ENCODE results near the gene LCAT. TPM values are rescaled to one million over a fixed set of nuclear protein-coding genes. Genes with fewer than 3 reads are reported as not detected.
A peak's percentile ranks its signal among the peaks of the same experiment; 100 is the strongest.

The LCAT gene
- 40.9 and 121 TPM in 2 replicates for total RNA-seq (2011; cell fraction: chromatin; rRNA removed; ENCODE audit: low replicate concordance)
- 59.7 and 75.9 TPM in 2 replicates for total RNA-seq (2011; cell fraction: nucleolus; rRNA removed)
- total RNA-seq (2011; cell fraction: nucleoplasm; rRNA removed), result 41.1 and 47.6 TPM in 2 replicates
- total RNA-seq (2014; rRNA removed), result 6.8 and 9.0 TPM in 2 replicates
- total RNA-seq (2014; rRNA removed; fragmentation: Illumina TruSeq; extraction: Trizol), result 3.0 and 3.2 TPM in 2 replicates
- total RNA-seq (2015; rRNA removed; fragmentation: Illumina TruSeq; extraction: Trizol), result 4.1 and 4.5 TPM in 2 replicates
- total RNA-seq (2021), result 14.2 and 21.0 TPM in 2 replicates
- 6.7 and 14.9 TPM in 2 replicates for polyA plus RNA-seq (2011; rRNA removed)
- 9.5 and 10.8 TPM in 2 replicates for polyA plus RNA-seq (2011; cell fraction: cytosol; rRNA removed)
- polyA plus RNA-seq (2011; cell fraction: nucleus; rRNA removed), result 72.6 and 86.1 TPM in 2 replicates
- polyA plus RNA-seq (2012), result 14.1 and 15.5 TPM in 2 replicates
- 5.0 and 5.6 TPM in 2 replicates for polyA plus RNA-seq (2014; fragmentation: Illumina TruSeq; extraction: Trizol)
- polyA plus RNA-seq (2014; fragmentation: Nextera tagmentation; extraction: Ambion mirVana), result under 1 TPM; 0.46 to 0.94 TPM
- polyA plus RNA-seq (2014; rRNA removed), result 7.6 and 14.9 TPM in 2 replicates
- polyA minus RNA-seq (2011; rRNA and poly(A)+ RNA removed), result 1.5 and 2.2 TPM in 2 replicates
- 2.3 and 6.2 TPM in 2 replicates for polyA minus RNA-seq (2011; cell fraction: cytosol; rRNA and poly(A)+ RNA removed)
- polyA minus RNA-seq (2011; cell fraction: nucleus; rRNA and poly(A)+ RNA removed), result 8.9 and 10.0 TPM in 2 replicates
- percentile 55 among the genes with signal in this experiment for Bru-seq, nascent RNA
- percentile 50 among the genes with signal in this experiment for BruChase-seq, experiment 1, labeled RNA remaining after a 2-hour chase
- percentile 59 among the genes with signal in this experiment for BruChase-seq, experiment 2, labeled RNA remaining after a 6-hour chase
- long read RNA-seq, experiment 1, transcript LCAT-204 (5 exons, 1,240 nt), result major isoform, 8 of 25 reads
- long read RNA-seq, experiment 1, partial matches to known transcripts, result 6 of 25 reads
- long read RNA-seq, experiment 1, other reads (novel, unspliced or antisense), result 10 of 25 reads
- long read RNA-seq, experiment 2, partial matches to known transcripts, result 2 of 4 reads
- long read RNA-seq, experiment 2, other reads (novel, unspliced or antisense), result 0 of 4 reads
- long read RNA-seq, experiment 3, partial matches to known transcripts, result 0 of 1 reads
- long read RNA-seq, experiment 3, other reads (novel, unspliced or antisense), result 1 of 1 reads

GRCh38 chr16:67943619-67944504 lies at the start of gene LCAT:
TSS of gene LCAT (minus strand) at chr16:67944120. CDS start at chr16:67944101, 19 bp downstream.
- DNase-seq (ENCODE audit: extremely low read depth in 1 of 4, low spot score in 3 of 4) (peak; percentile 48 to 66 (median 59)), FAIRE-seq (no peak), ATAC-seq (peak; percentile 72)
- no peak within 1 kb of the TSS for H3K4me3 ChIP-seq
- peaks cover 79% of the 10 kb centered on the region; the same call in 2 of the 3 replicates for H3K36me3 ChIP-seq (ENCODE audit: control insufficient read depth, insufficient read depth, low read length)
- H3K9me3 ChIP-seq (replicated peaks; ENCODE audit: control insufficient read depth, insufficient read depth, low read depth, low read length), result no peaks in the 10 kb centered on the region; the same call in 1 of the 2 replicates
- intact Hi-C loops (cut with micrococcal nuclease), result no loop called here
- 57% methylated on average over 21 of the region's 23 CpGs for WGBS (ENCODE audit: insufficient coverage, low coverage, missing lambda C conversion rate)
- BruUV-seq (replicated peaks), result no TSS peak
- H3K4me2 ChIP-seq (ENCODE audit: insufficient read depth, low read length), result no peak within 1 kb of the TSS
- H3K9ac ChIP-seq (ENCODE audit: insufficient read depth in 1 of 2, low read depth in 2 of 2, low read length in 2 of 2), result peak within 1 kb of the TSS in 1 of 2 experiments; percentile 79; a peak in 2 of 4 replicates
- peaks cover 10 to 76% of the 10 kb centered on the region in 2 experiments; a peak in 4 of 5 replicates for H3K4me1 ChIP-seq (replicated peaks in 1 of 2; ENCODE audit: control insufficient read depth in 2 of 2, insufficient read depth in 2 of 2, low read length in 2 of 2)
- ChIA-PET CTCF (ENCODE audit: low intra/inter-chr PET ratio) (interaction anchor here (0.7 kb wide), 1 partner anchor 10 kb away, joined by 5 read pairs; no protein-coding TSS in a partner anchor), POLR2A (interaction anchor here (0.6 to 2.4 kb wide), 6 partner anchors 9 to 23 kb away, joined by 3 to 9 read pairs (median 6); no protein-coding TSS in a partner anchor)
- in situ Hi-C loops (cut with MboI), result no loop called here
- no peaks in the 10 kb centered on the region for H3K9me1 ChIP-seq (ENCODE audit: control insufficient read depth, insufficient read depth, low read length)
- H3K27me3 ChIP-seq (ENCODE audit: control insufficient read depth in 2 of 2, insufficient read depth in 2 of 2, low read length in 2 of 2), result no peaks in the 10 kb centered on the region
- no peak within 1 kb of the TSS for H2AFZ ChIP-seq (ENCODE audit: low read depth, low read length)
- peaks cover 16% of the 10 kb centered on the region; the same call in 1 of the 2 replicates for H4K20me1 ChIP-seq (replicated peaks; ENCODE audit: control insufficient read depth, insufficient read depth, low read length)
- no peaks in the 10 kb centered on the region for H3K79me2 ChIP-seq (ENCODE audit: control insufficient read depth, insufficient read depth, low read length)
- H3K27ac ChIP-seq (ENCODE audit: extremely low read depth, low read depth, low read length), result no peak within 1 kb of the TSS
- no peak for TF ChIP-seq BRD4 (IDR thresholded peaks at IDR 0.05)
- peak; percentile 10; the same call in 1 of the 2 replicates for TF ChIP-seq POLR2AphosphoS5 (IDR thresholded peaks at IDR 0.05; ENCODE audit: control insufficient read depth, insufficient read depth, low read depth, low read length)
- TF ChIP-seq, protein P1, sequence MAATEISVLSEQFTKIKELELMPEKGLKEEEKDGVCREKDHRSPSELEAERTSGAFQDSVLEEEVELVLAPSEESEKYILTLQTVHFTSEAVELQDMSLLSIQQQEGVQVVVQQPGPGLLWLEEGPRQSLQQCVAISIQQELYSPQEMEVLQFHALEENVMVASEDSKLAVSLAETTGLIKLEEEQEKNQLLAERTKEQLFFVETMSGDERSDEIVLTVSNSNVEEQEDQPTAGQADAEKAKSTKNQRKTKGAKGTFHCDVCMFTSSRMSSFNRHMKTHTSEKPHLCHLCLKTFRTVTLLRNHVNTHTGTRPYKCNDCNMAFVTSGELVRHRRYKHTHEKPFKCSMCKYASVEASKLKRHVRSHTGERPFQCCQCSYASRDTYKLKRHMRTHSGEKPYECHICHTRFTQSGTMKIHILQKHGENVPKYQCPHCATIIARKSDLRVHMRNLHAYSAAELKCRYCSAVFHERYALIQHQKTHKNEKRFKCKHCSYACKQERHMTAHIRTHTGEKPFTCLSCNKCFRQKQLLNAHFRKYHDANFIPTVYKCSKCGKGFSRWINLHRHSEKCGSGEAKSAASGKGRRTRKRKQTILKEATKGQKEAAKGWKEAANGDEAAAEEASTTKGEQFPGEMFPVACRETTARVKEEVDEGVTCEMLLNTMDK (IDR thresholded peaks at IDR 0.05; ENCODE audit: borderline replicate concordance, insufficient read depth, low read depth, low read length, poor library complexity, severe bottlenecking), result peak; percentile 32
- 0 out of 2 replicates have a peak, but pooled peaks have one; percentile 7 for TF ChIP-seq MYNN (IDR thresholded peaks at IDR 0.05)
- TF ChIP-seq MYNN (CRISPR knock-in tag; IDR thresholded peaks at IDR 0.05), result no peak
- peak; percentile 44 for TF ChIP-seq POLR2B (IDR thresholded peaks at IDR 0.05; ENCODE audit: low read depth, partially characterized antibody)
- TF ChIP-seq OTX1 (CRISPR knock-in tag; IDR thresholded peaks at IDR 0.05), result no peak
- TF ChIP-seq RBFOX2 (IDR thresholded peaks at IDR 0.05; ENCODE audit: low read depth, low read length), result peak; percentile 26; the same call in 1 of the 2 replicates
- TF ChIP-seq NFRKB (IDR thresholded peaks at IDR 0.05; ENCODE audit: low read depth), result no peak
- no peak for TF ChIP-seq SRSF1 (IDR thresholded peaks at IDR 0.05; ENCODE audit: low read depth, low read length)
- no peak for TF ChIP-seq ZNF384 (IDR thresholded peaks at IDR 0.05; ENCODE audit: low read depth, low read length)
- peak; percentile 32 for TF ChIP-seq ZNF121 (CRISPR knock-in tag; conservative IDR thresholded peaks at IDR 0.05)
- TF ChIP-seq RAD21 (CRISPR knock-in tag; conservative IDR thresholded peaks at IDR 0.05 in 1 of 2, IDR thresholded peaks at IDR 0.05 in 1 of 2), result peak in 1 of 2 experiments; percentile 15; a peak in 1 of 4 replicates
- no peak for TF ChIP-seq ERF (CRISPR knock-in tag; IDR thresholded peaks at IDR 0.05)
